T-cell (primary cell): Measurements from ENCODE around the gene LAMB2. TPM values are rescaled to one million over a fixed set of nuclear protein-coding genes. Genes with fewer than 3 reads are reported as not detected.

ENCODE experiments used
- ATAC-seq, 4 experiments: fragments of 200-7000 bp in 3 of 4; fragments of 150-1000 bp in 1 of 4; cut with Tn5 transposase; replicated peaks in 1 of 4; 1 replicate in 3 of 4; 2 replicates in 1 of 4; pipeline ENCODE4 v1.10.0; 2021; ENCODE audit warnings: moderate library complexity in 3 of 4, mild to moderate bottlenecking in 2 of 4, moderate number of reproducible peaks in 1 of 4
- CTCF ChIA-PET, 2 donors: fragments of 300-600 bp; sonication (Branson Sonifier 250); formaldehyde crosslinking; loops; one replicate each; lab custom pipeline; 2022; ENCODE audit warnings: antibody characterized with exemption in 2 of 2; lab: Charles Lee
- POLR2A ChIA-PET, 2 donors: fragments of 300-600 bp; sonication (Branson Sonifier 250); formaldehyde crosslinking; loops; one replicate each; lab custom pipeline; 2022; ENCODE audit warnings: antibody characterized with exemption in 2 of 2; lab: Charles Lee
- DNase-seq, 35 experiments: peaks; one replicate each; pipeline versions ENCODE4 v3.0.0 to v3.0.0-alpha.2; 2013 to 2023
- H3K27ac ChIP-seq: one replicate; pipeline ENCODE4 v1.5.1; 2013; ENCODE audit warnings: low read length
- H3K27me3 ChIP-seq, 2 experiments: replicated peaks in 1 of 2; 1 replicate in 1 of 2; 2 replicates in 1 of 2; pipeline versions ENCODE4 v1.6.1 to v1.7.0; 2013; ENCODE audit warnings: low read length in 1 of 2, mixed read lengths in 1 of 2; ENCODE audit not compliant: control insufficient read depth in 2 of 2, insufficient read depth in 2 of 2; ENCODE audit errors: extremely low read depth in 1 of 2
- H3K36me3 ChIP-seq, 2 donors: 1 replicate in 1 of 2; 2 replicates in 1 of 2; pipeline versions ENCODE4 v1.6.1 to v1.7.0; 2013; ENCODE audit warnings: low read length in 1 of 2; ENCODE audit not compliant: control insufficient read depth in 2 of 2, insufficient read depth in 1 of 2; ENCODE audit errors: extremely low read depth in 1 of 2
- H3K4me1 ChIP-seq, 2 experiments: 1 replicate in 1 of 2; 2 replicates in 1 of 2; pipeline versions ENCODE4 v1.6.1 to v1.7.0; 2013; ENCODE audit warnings: low read length in 2 of 2, mixed read lengths in 1 of 2; ENCODE audit not compliant: insufficient read depth in 2 of 2, control insufficient read depth in 1 of 2; ENCODE audit errors: extremely low read depth in 1 of 2
- H3K4me3 ChIP-seq, 2 donors: 1 replicate in 1 of 2; 2 replicates in 1 of 2; pipeline versions ENCODE4 v1.5.1 to v1.7.0; 2013; ENCODE audit warnings: mild to moderate bottlenecking in 2 of 2, low read length in 1 of 2, moderate library complexity in 1 of 2; ENCODE audit not compliant: control insufficient read depth in 1 of 2; ENCODE audit errors: extremely low read depth in 1 of 2
- H3K9me3 ChIP-seq: 2 replicates; pipeline ENCODE4 v1.7.0; 2013
- H3K27ac Mint-ChIP-seq, 2 donors: one replicate each; pipeline ENCODE4 v1.8.0; 2020 to 2021; ENCODE audit warnings: mild to moderate bottlenecking in 2 of 2, mixed read lengths in 2 of 2
- H3K27me3 Mint-ChIP-seq, 2 donors: one replicate each; pipeline ENCODE4 v1.8.0; 2021 to 2022; ENCODE audit warnings: mixed read lengths in 2 of 2
- H3K36me3 Mint-ChIP-seq: one replicate; pipeline ENCODE4 v1.8.0; 2021; ENCODE audit warnings: mixed read lengths
- H3K4me1 Mint-ChIP-seq, 3 donors: one replicate each; pipeline ENCODE4 v1.8.0; 2020 to 2022; ENCODE audit warnings: mixed read lengths in 3 of 3, mild to moderate bottlenecking in 1 of 3
- H3K4me3 Mint-ChIP-seq, 3 donors: one replicate each; pipeline ENCODE4 v1.8.0; 2020 to 2022; ENCODE audit warnings: mild to moderate bottlenecking in 3 of 3, mixed read lengths in 3 of 3, moderate library complexity in 3 of 3
- H3K9me3 Mint-ChIP-seq, 3 donors: one replicate each; pipeline ENCODE4 v1.8.0; 2020 to 2022; ENCODE audit warnings: mixed read lengths in 3 of 3
- WGBS: methylation state at CpG from one replicate; pipeline ENCODE4 v1.1.5; 2013; ENCODE audit warnings: missing lambda C conversion rate; ENCODE audit not compliant: insufficient coverage; 5-methylcytosine and 5-hydroxymethylcytosine counted together
- total RNA-seq, 35 experiments: library from RNA in 6 of 35; stranded (reverse) in 6 of 35; fragments of 120-200 nt in 1 of 35; gene quantifications; one replicate each; pipeline versions ENCODE4 v1.2.1 to v1.2.4 and lab custom pipeline; 2013 to 2026

The LAMB2 gene
- total RNA-seq, 5 donors from 2014 or later (not counting 1 experiment from before 2014, with no cell fraction given) = 0.25 to 3.7 (median 2.1) TPM

GRCh38 chr3:49170744-49171118 is 37.9 kb upstream of the LAMB2 start:
- H3K4me1 Mint-ChIP-seq = peaks cover 24 to 32% (median 25%) of the 10 kb centered on the region in 3 donors
- peak overlapping the region; percentile 71 to 72 for H3K27ac Mint-ChIP-seq
- ATAC-seq = no peak

DNA sequence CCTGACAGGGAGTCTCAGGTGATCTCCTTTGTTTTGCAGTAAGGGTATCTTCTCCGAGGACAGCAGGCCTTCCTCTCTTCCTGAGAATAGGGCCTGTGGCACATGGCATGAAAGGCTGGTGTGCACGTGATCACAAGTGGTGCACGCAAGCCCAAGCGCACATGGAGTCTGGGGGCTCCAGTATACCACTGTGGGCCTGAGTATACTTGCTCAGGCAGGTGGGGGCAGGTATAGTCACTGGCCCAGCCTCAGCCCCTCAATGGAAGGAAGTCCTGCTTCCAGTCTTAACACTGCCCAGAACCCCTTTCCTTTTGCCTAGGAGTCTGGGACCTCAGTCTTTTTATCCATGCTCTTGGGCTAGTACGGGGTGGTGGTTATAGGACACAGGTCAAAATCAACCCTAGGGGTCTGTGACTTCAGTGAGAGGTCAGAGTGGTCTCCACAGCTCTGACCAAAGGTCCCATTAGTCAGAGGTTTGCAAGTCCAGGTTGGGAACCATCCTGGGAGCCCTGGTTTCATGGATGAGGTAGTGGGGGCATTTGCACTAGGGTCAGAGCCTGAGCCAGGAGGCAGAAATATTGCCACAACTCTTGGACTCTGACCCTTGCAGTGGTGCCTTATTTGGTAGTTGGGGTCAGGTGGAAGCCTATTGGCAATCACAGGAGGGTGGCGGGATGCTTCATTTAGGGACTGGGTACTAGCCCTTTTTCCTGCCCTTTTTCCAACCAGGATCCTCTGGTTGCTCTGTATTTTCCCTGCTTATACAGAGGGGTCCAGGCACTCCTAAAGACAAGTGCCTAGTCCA is 34.1 kb upstream of the LAMB2 start:
- H3K27me3 Mint-ChIP-seq = peaks cover 0 to 2% of the 10 kb centered on the region in 2 donors
- Histone ChIP-seq H3K36me3 (peaks cover 11 to 25% of the 10 kb centered on the region in 2 donors), H3K4me1 (peaks cover 12 to 51% of the 10 kb centered on the region in 2 experiments), H3K27me3 (peaks cover 0 to 17% of the 10 kb centered on the region in 2 experiments), H3K4me3 (peak overlapping the region; percentile 48 to 75), H3K9me3 (no peaks in the 10 kb centered on the region), H3K27ac (peak overlapping the region; percentile 80)
- H3K4me1 Mint-ChIP-seq = peaks cover 46 to 52% (median 47%) of the 10 kb centered on the region in 3 donors
- 93% methylated on average over 5 of the region's 6 CpGs for WGBS
- ChIA-PET POLR2A (no interaction called here), CTCF (no interaction called here)
- no peak for ATAC-seq
- DNase-seq = no peak
- no peaks in the 10 kb centered on the region for H3K9me3 Mint-ChIP-seq
- peak overlapping the region; percentile 91 to 94 for H3K27ac Mint-ChIP-seq
- H3K4me3 Mint-ChIP-seq = peak overlapping the region; percentile 85 to 97 (median 91)
- peaks cover 10% of the 10 kb centered on the region for H3K36me3 Mint-ChIP-seq

More at GRCh38 chr3:49170744-49171118, 37.9 kb upstream of the LAMB2 start:
- Mint-ChIP-seq H3K4me3 (peak overlapping the region; percentile 84 to 87 (median 86)), H3K36me3 (no peaks in the 10 kb centered on the region), H3K27me3 (peaks cover 0 to 3% of the 10 kb centered on the region in 2 donors), H3K9me3 (no peaks in the 10 kb centered on the region)
- peaks cover 0 to 15% of the 10 kb centered on the region in 2 donors for H3K36me3 ChIP-seq
- no peaks in the 10 kb centered on the region for H3K9me3 ChIP-seq
- WGBS = 11% methylated on average over 1 of the region's 1 CpG
- CTCF ChIA-PET = interaction anchor here (0.6 to 1.8 kb wide), 8 partner anchors 14 to 280 kb away, joined by 3 to 7 read pairs (median 4); partner anchors contain the start of genes QRICH1 (in 1 of the 2) and USP19 (in 1 of the 2)
- no peak overlapping the region for H3K27ac ChIP-seq
- H3K4me1 ChIP-seq = peaks cover 7 to 40% of the 10 kb centered on the region in 2 experiments
- POLR2A ChIA-PET = no interaction called here
- peak in 1 of 35 experiments; percentile 10 for DNase-seq
- peak overlapping the region; percentile 83 to 87 for H3K4me3 ChIP-seq
- peaks cover 0 to 25% of the 10 kb centered on the region in 2 experiments for H3K27me3 ChIP-seq

DNA sequence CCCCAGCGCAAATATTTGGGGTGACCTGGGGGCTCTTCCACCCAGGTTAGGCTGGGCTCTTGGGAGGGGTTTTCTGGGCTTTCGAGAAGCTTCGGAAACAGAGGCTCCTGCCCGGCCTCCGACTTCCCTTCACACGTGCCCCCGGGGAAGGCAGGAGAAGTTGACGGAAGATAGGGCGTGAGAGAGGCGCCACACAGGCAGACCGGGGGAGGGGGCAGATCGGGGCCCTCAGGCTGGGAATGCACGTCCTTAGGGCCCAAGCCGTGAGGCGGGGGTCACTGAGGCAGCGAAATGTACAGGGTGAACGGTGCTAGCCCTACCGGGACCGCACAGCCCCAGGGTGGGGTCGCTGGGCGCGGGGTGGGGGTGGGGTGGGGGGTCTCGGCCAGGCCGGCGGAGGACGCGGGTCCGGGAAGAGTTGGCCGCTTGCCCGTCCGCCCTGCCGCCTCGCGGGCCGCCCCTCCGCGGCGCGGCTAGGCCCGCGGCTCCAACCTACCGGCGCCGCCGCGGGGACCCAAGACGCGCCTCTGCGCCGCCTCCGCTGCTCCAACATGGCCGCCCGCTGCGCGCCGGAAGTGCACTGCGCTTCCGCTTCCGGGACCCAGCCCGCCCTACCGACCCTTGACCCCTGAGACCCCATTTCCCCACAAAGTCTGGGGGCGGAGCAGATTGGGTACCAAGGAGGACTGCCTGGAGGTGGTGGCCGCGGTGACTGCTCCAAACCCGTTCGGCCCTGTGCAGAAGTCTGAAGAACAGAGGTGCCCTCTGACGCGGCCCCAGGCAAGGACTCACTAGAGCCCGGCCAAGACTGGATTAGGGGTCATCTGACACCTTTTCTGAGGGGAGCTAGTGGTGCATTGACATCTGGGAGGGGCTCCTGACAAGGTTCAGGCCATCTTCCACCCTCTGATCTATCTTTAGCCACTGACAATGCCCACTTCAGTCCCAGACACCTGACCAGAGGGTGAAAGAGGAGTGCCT is 33.2 kb upstream of the LAMB2 start, which contains the start of gene CCDC71:
CCDC71 (minus strand) TSS at position 561 of the 981 bp plus-strand sequence. CDS start 2,123 bp downstream, outside the sequence.
- Histone ChIP-seq H3K36me3 (peaks cover 11 to 32% of the 10 kb centered on the region in 2 donors), H3K9me3 (no peaks in the 10 kb centered on the region), H3K27me3 (peaks cover 0 to 13% of the 10 kb centered on the region in 2 experiments), H3K27ac (peak within 1 kb of the TSS; percentile 80), H3K4me3 (peak within 1 kb of the TSS; percentile 72 to 75), H3K4me1 (peaks cover 12 to 45% of the 10 kb centered on the region in 2 experiments)
- Mint-ChIP-seq H3K27me3 (peaks cover 0 to 2% of the 10 kb centered on the region in 2 donors), H3K36me3 (peaks cover 10% of the 10 kb centered on the region), H3K27ac (peak within 1 kb of the TSS; percentile 91 to 94), H3K4me1 (peaks cover 42 to 49% (median 48%) of the 10 kb centered on the region in 3 donors), H3K9me3 (no peaks in the 10 kb centered on the region), H3K4me3 (peak within 1 kb of the TSS; percentile 91 to 97 (median 92))
- ChIA-PET POLR2A (no interaction called here), CTCF (interaction anchor here in 1 of 2 donors (1.2 kb wide), 1 partner anchor 137 kb away, joined by 3 read pairs; the partner anchor contains the start of gene IMPDH2)
- 2% methylated on average over 49 of the region's 69 CpGs for WGBS
- ATAC-seq (peak; percentile 82 to 88 (median 86)), DNase-seq (peak; percentile 49 to 87 (median 71))

DNA sequence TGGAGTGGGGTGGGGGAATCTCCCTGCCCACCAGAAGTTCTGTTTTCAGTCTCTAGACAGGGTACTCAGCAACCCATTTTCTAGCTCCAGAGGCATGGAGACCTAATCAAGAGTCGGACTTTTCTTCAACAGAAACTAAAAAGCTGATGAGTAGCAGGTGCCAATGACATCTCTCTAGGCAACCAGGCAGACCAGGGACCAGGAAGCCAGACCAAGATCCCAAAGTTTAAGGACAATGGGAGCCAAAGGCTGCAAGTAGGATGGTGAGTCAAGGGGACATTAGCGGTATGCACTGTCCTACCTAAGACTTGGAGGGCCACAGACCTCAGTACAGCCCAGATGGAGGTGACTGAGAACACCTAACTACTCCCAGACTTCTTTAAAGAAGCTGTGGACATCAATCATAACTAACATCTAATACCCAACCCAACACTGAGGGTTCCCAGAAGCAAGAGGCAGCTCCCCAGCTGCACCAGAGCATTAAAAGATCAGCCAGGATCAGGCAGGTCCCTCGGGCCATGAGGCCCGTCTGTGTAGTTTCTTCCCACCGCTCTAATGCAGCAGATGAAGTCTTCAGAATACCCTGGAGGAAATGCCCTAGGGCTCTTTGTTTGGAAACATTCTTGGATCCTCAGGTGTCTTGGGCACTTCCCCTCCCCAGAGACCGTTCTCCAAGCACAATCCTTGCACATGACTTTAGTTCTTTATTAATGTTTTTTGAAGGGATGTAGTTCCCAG is 32.3 kb upstream of the LAMB2 start:
- peak overlapping the region; percentile 72 to 75 for H3K4me3 ChIP-seq
- no peak for DNase-seq
- H3K36me3 ChIP-seq = peaks cover 11 to 33% of the 10 kb centered on the region in 2 donors
- Mint-ChIP-seq H3K27me3 (peaks cover 0 to 2% of the 10 kb centered on the region in 2 donors), H3K9me3 (no peaks in the 10 kb centered on the region), H3K36me3 (peaks cover 10% of the 10 kb centered on the region), H3K27ac (peak overlapping the region; percentile 84 to 87), H3K4me3 (peak overlapping the region; percentile 89 to 97 (median 92)), H3K4me1 (peaks cover 33 to 41% (median 40%) of the 10 kb centered on the region in 3 donors)
- H3K9me3 ChIP-seq = no peaks in the 10 kb centered on the region
- H3K27ac ChIP-seq = peak overlapping the region; percentile 72
- ATAC-seq = no peak
- ChIA-PET POLR2A (no interaction called here), CTCF (interaction anchor here in 1 of 2 donors (0.6 to 1.2 kb wide), 2 partner anchors 136 to 971 kb away, joined by 3 to 4 read pairs; partner anchors contain the start of gene IMPDH2)
- 63% methylated on average over 4 of the region's 6 CpGs for WGBS
- peaks cover 0 to 13% of the 10 kb centered on the region in 2 experiments for H3K27me3 ChIP-seq
- H3K4me1 ChIP-seq = peaks cover 9 to 36% of the 10 kb centered on the region in 2 experiments

- ChIA-PET CTCF (no interaction called here), POLR2A (interaction anchor here in 1 of 2 donors (0.6 kb wide), 1 partner anchor 58 kb away, joined by 5 read pairs; no protein-coding TSS in a partner anchor)
- Mint-ChIP-seq H3K4me1 (peaks cover 25 to 38% (median 38%) of the 10 kb centered on the region in 3 donors), H3K4me3 (peak overlapping the region in 1 of 3 donors; percentile 28), H3K27ac (no peak overlapping the region), H3K9me3 (no peaks in the 10 kb centered on the region), H3K27me3 (no peaks in the 10 kb centered on the region), H3K36me3 (peaks cover 10% of the 10 kb centered on the region)
- no peak for ATAC-seq
- Histone ChIP-seq H3K4me3 (no peak overlapping the region), H3K27me3 (peaks cover 0 to 10% of the 10 kb centered on the region in 2 experiments), H3K9me3 (no peaks in the 10 kb centered on the region), H3K4me1 (peaks cover 9 to 36% of the 10 kb centered on the region in 2 experiments), H3K36me3 (peaks cover 11 to 33% of the 10 kb centered on the region in 2 donors), H3K27ac (no peak overlapping the region)
- 97% methylated on average over 8 of the region's 8 CpGs for WGBS
- DNase-seq = no peak
Observed at GRCh38 chr3:49163609-49164008, 30.8 kb upstream of the LAMB2 start.
